ENCODE measurements around the gene ANTXR2.
"Not testable (repeated sequence)": the region's sequence is repeated elsewhere in the genome, so short reads cannot be mapped to it uniquely, and the experiment has no call there.

The ANTXR2 gene

DNA sequence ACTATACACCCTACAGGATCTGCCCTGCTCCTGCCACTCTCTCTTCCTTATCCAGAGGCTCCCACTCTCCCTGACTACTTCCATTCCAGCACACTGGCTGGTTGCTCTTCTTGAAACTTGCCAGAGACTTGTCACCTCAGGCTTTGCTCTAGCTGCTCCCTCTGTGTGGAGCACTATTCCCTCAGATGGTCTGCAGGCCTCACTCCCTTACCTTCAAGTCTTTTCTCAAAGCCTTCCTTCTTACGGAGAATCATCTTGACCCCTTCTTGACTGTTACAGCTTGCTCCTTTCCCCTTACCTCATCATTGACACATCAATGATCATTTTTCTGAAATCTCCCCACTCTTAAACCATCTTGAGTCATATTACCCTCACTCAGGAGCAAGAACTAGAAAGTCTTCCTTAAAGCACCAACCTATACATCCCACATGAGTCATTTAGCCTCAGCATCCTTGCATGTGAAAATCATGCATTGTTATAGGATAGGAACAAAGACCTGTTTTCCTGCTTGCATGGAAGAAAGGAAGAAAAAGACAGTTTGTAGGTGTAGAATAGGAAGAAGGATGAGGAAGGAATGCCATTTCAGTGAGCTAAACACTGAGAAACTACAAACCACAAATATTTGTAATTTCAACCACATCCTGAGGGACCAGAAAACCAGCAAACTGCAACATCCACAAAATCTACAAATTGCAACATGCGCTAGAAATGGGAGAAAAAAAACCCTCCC is 55.7 kb downstream of the ANTXR2 start:
- DNase-seq: no peak

- DNase-seq: no peak
Measured at GRCh38 chr4:80016506-80016905, 56.5 kb downstream of the ANTXR2 start.

GRCh38 chr4:80015407-80016189 is 57.4 kb downstream of the ANTXR2 start:
- no peak for DNase-seq

GRCh38 chr4:80014531-80014930 is 58.5 kb downstream of the ANTXR2 start:
- no peak for DNase-seq

GRCh38 chr4:80012291-80012690 is 60.7 kb downstream of the ANTXR2 start:
- DNase-seq: no peak

DNA sequence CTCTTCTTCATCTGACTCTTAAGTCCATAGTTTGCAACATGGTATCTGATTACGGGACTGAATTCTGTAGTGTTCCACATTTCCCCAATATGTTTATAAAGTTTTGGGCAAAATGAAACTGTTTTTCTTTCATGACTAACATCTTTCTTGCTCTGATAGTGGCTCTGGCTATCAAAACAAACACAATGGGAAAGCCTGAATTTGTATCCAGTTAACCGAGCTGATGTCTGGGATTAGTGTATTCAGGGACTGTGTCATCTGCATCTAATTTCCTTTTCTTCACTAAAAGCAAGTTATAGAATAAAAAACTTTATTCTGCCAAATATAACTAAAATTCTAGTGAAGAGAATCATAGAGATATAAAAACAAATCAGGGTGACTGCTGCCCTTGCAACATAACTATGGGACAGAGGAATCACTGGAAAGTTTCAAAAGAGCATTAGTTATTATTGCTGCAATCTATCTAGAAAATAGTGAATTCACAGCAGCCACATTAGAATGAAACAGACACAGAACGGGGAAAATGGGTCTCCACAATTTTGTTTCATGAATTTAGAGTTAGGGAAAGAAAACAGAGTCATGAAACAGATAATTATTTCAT is 61.3 kb downstream of the ANTXR2 start:
- no peak for DNase-seq

- DNase-seq: no peak
Measured at GRCh38 chr4:80010316-80010715, 62.7 kb downstream of the ANTXR2 start.

GRCh38 chr4:80009806-80010205 is 63.2 kb downstream of the ANTXR2 start:
- DNase-seq: no peak

- no peak for DNase-seq
Measured at GRCh38 chr4:80008971-80009370, 64.1 kb downstream of the ANTXR2 start.

GRCh38 chr4:80008351-80008750 is 64.7 kb downstream of the ANTXR2 start:
- no peak for DNase-seq

- DNase-seq: no peak
Measured at GRCh38 chr4:80007745-80008149, 65.3 kb downstream of the ANTXR2 start.

GRCh38 chr4:80006935-80007744 is 65.9 kb downstream of the ANTXR2 start:
- no peak for DNase-seq

DNA sequence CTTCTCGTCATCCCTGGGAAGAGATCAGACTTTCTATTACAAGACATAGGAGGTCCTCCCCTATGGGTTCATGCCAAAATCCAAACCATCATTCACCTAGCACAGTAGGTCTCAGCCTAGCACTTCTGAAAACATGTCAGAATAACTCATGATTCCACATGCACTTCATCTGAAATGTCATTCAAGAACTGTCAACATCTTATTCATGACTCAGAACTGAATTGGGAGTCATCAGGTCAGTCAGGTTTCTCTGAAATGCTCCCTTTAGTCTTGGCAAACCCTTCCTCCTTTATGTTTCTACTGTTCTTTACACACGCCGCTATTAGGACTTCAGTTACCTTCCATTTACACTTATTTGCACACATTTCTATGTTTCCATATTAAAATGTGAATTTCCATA is 67.2 kb downstream of the ANTXR2 start:
- DNase-seq: no peak

DNA sequence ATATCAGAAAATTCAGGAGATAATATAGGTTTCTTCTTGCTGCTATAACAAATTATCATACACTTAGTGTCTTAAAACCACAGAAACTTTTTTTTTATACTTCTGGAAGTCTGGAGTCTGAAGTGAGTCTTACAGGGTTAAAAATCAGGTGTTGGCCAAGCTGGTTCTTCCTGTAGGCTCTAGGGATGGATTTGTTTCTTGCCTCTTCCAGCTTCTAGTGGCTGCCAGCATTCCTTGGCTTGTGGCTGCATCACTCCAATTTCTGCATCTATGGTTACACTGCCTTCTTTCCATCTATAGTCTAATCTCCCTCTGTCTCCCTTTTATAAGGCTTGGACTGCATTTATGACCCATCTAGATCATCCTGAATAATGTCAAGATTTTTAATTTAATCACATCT is 68.7 kb downstream of the ANTXR2 start:
- no peak for DNase-seq

DNA sequence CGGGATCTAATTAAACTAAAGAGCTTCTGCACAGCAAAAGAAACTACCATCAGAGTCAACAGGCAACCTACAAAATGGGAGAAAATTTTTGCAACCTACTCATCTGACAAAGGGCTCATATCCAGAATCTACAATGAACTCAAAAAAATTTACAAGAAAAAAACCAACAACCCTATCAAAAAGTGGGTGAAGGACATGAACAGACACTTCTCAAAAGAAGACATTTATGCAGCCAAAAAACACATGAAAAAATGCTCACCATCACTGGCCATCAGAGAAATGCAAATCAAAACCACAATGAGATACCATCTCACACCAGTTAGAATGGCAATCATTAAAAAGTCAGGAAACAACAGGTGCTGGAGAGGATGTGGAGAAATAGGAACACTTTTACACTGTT is 70.5 kb downstream of the ANTXR2 start:
- not testable (repeated sequence) for DNase-seq

DNA sequence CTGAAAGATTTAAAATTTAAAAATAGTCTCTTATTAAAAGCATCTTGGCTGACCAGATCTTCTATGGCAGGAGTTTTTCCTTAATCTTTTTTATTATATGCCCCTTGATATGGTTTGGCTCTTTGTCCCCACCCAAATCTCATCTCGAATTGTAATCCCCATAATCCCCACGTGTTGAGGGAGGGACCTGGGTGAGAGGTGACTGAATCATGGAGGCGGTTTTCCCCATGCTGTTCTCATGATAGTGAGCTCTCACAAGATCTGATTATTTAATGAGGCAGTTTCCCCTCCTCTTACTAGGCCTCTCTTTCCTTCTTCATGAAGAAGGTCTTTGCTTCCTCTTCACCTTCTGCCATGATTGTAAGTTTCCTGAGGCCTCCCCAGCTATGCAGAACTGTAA is 74.0 kb downstream of the ANTXR2 start:
- DNase-seq: not testable (repeated sequence)

GRCh38 chr4:79998201-79998600 is 74.8 kb downstream of the ANTXR2 start:
- no peak for DNase-seq

DNA sequence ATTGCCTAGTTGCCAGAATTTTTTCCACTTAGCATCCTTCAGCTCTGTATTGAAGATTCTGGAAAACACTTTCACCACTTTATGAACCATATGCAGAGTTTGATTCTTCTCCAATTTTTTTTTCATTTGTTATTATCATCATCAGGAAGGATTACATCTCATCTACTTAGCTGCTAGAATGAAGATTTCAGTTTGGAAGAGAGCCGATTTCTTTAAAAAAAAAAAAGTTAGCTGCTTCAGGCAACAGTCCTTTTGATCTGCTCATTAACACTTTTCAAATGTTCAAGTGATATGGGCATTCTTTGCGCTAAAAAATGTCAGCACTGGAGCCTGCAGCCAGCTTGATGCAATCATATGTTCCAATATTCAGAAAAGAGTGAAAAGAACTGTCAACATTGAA is 76.2 kb downstream of the ANTXR2 start:
- DNase-seq: no peak

GRCh38 chr4:79993476-79993875 is 79.6 kb downstream of the ANTXR2 start:
- no peak for DNase-seq

- no peak for DNase-seq
Measured at GRCh38 chr4:79991601-79992000, 81.4 kb downstream of the ANTXR2 start.

DNA sequence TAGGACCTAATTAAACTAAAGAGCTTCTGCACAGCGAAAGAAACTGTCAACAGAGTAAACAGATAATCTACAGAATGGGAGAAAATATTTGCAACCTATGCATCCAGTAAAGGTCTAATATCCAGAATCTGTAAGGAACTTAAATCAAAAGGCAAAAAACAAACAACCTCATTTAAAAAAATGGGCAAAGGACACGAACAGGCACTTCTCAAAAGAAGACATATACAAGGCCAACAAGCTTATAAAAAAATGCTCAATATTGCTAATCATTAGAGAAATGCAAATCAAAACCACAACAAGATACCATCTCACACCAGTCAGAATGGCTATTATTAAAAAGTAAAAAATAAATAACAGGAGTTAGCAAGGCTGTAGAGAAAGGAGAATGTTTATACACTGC is 81.9 kb downstream of the ANTXR2 start:
- DNase-seq: not testable (repeated sequence)

- DNase-seq: no peak
Measured at GRCh38 chr4:79987401-79987800, 85.6 kb downstream of the ANTXR2 start.

GRCh38 chr4:79983431-79983830 is 89.6 kb downstream of the ANTXR2 start:
- DNase-seq: no peak
